Endothelial cell of umbilical vein (primary cell): ENCODE results near the gene FBXO11. TPM values are rescaled to one million over a fixed set of nuclear protein-coding genes. Genes with fewer than 3 reads are reported as not detected.

Experiments
- BruUV-seq: library from RNA; stranded (reverse); fragments of 400-500 nt; replicated peaks from 2 replicates; lab custom pipeline; 2021; lab: Mats Ljungman, UMichigan
- CTCF ChIA-PET: fragments of 300-600, 350-600 bp; sonication (Branson Sonifier 250); formaldehyde crosslinking; loops from one replicate; lab custom pipeline; 2021; ENCODE audit warnings: antibody characterized with exemption, inconsistent platforms; lab: Charles Lee
- POLR2A ChIA-PET: fragments of 300-600, 350-600 bp; sonication (Branson Sonifier 250); formaldehyde crosslinking; loops from one replicate; lab custom pipeline; 2021; ENCODE audit warnings: antibody characterized with exemption, inconsistent platforms; lab: Charles Lee
- DNase-seq: peaks from one replicate; pipeline ENCODE4 v3.0.0-alpha.2; 2011; ENCODE audit warnings: low read depth, low spot score
- FAIRE-seq: peaks from 2 replicates; lab custom pipeline; 2011; peaks lifted over from hg19 to GRCh38; lab: Jason Lieb, UNC
- H2AFZ ChIP-seq: 2 replicates; pipeline ENCODE4 v1.6.0; 2012; ENCODE audit warnings: low read depth, low read length, control low read depth, inconsistent platforms
- H3K27ac ChIP-seq: 2 replicates; pipeline ENCODE4 v1.5.1; 2011; ENCODE audit warnings: low read depth, mild to moderate bottlenecking, control low read depth, low read length, moderate library complexity; ENCODE audit not compliant: insufficient read depth
- H3K27me3 ChIP-seq, 2 experiments: 2 replicates each; pipeline versions ENCODE4 v1.6.0 to v1.6.1; 2011; ENCODE audit warnings: low read length in 2 of 2, mixed read lengths in 1 of 2; ENCODE audit not compliant: control insufficient read depth in 2 of 2, insufficient read depth in 2 of 2
- H3K36me3 ChIP-seq, 2 experiments: 2 replicates in 1 of 2; 3 replicates in 1 of 2; pipeline ENCODE4 v1.5.1; 2011; ENCODE audit warnings: low read length in 2 of 2, mild to moderate bottlenecking in 1 of 2, moderate library complexity in 1 of 2; ENCODE audit not compliant: control insufficient read depth in 2 of 2, insufficient read depth in 2 of 2; ENCODE audit errors: extremely low read depth in 1 of 2
- H3K4me1 ChIP-seq: 3 replicates; pipeline ENCODE4 v1.5.1; 2011; ENCODE audit warnings: mild to moderate bottlenecking, low read length; ENCODE audit not compliant: control insufficient read depth, insufficient read depth; ENCODE audit errors: extremely low read depth
- H3K4me2 ChIP-seq: 2 replicates; pipeline ENCODE4 v1.6.1; 2011; ENCODE audit warnings: low read length, control low read depth, mixed read lengths; ENCODE audit not compliant: insufficient read depth
- H3K4me3 ChIP-seq, 3 experiments: fragments of 200-600 bp in 1 of 3; sonication (generic), shearing (Covaris generic) in 1 of 3; replicated peaks in 1 of 3; 2 replicates each; pipeline ENCODE4 v1.5.1; 2011 to 2016; ENCODE audit warnings: control low read depth in 3 of 3, low read length in 3 of 3, mild to moderate bottlenecking in 2 of 3, inconsistent platforms in 1 of 3, low read depth in 1 of 3, moderate library complexity in 1 of 3; ENCODE audit not compliant: insufficient read depth in 1 of 3
- H3K79me2 ChIP-seq: 2 replicates; pipeline ENCODE4 v1.6.0; 2012; ENCODE audit warnings: low read length, inconsistent platforms; ENCODE audit not compliant: control insufficient read depth, insufficient read depth
- H3K9ac ChIP-seq: replicated peaks from 2 replicates; pipeline ENCODE3; 2011; ENCODE audit warnings: low read length, control low read depth; ENCODE audit not compliant: insufficient read depth; ENCODE audit errors: extremely low read depth
- H3K9me1 ChIP-seq: replicated peaks from 3 replicates; pipeline ENCODE4 v1.6.0; 2011; ENCODE audit warnings: mild to moderate bottlenecking, low read length; ENCODE audit not compliant: control insufficient read depth, insufficient read depth; ENCODE audit errors: extremely low read depth
- H3K9me3 ChIP-seq: replicated peaks from 2 replicates; pipeline ENCODE4 v1.5.1; 2012; ENCODE audit warnings: low read length, inconsistent platforms; ENCODE audit not compliant: control insufficient read depth, insufficient read depth
- H4K20me1 ChIP-seq: replicated peaks from 2 replicates; pipeline ENCODE3; 2011; ENCODE audit warnings: mild to moderate bottlenecking, low read length; ENCODE audit not compliant: control insufficient read depth, insufficient read depth; ENCODE audit errors: extremely low read depth
- CTCF ChIP-seq, 2 donors: IDR thresholded peaks; 1 replicate in 1 of 2; 2 replicates in 1 of 2; pipeline ENCODE4 v1.5.1; 2011; ENCODE audit warnings: low read length in 2 of 2, mild to moderate bottlenecking in 2 of 2, moderate library complexity in 2 of 2, control low read depth in 1 of 2, inconsistent platforms in 1 of 2, low read depth in 1 of 2; ENCODE audit not compliant: insufficient read depth in 1 of 2; ENCODE audit errors: extremely low read depth in 1 of 2
- EZH2 ChIP-seq: IDR thresholded peaks from 2 replicates; pipeline ENCODE4 v1.6.1; 2012; ENCODE audit warnings: borderline replicate concordance, low read depth, mild to moderate bottlenecking, moderate library complexity, low read length, inconsistent platforms; ENCODE audit not compliant: severe bottlenecking
- FOS ChIP-seq: IDR thresholded peaks from 2 replicates; pipeline ENCODE4 v1.6.1; 2011; ENCODE audit warnings: mild to moderate bottlenecking, low read length, moderate library complexity, borderline replicate concordance; ENCODE audit not compliant: insufficient read depth
- GATA2 ChIP-seq: IDR thresholded peaks from 2 replicates; pipeline ENCODE4 v1.7.0; 2011; ENCODE audit warnings: low read depth, mild to moderate bottlenecking, moderate library complexity, mixed read lengths, low read length; ENCODE audit not compliant: insufficient read length, insufficient read depth
- JUN ChIP-seq: IDR thresholded peaks from 2 replicates; pipeline ENCODE4 v1.6.1; 2011; ENCODE audit warnings: borderline replicate concordance, low read depth; ENCODE audit not compliant: insufficient read length, insufficient read depth
- MAX ChIP-seq: IDR thresholded peaks from 2 replicates; pipeline ENCODE4 v1.6.1; 2011; ENCODE audit not compliant: insufficient read depth, insufficient read length
- MYC ChIP-seq: IDR thresholded peaks from one replicate; pipeline ENCODE4 v1.6.1; 2011; ENCODE audit warnings: mild to moderate bottlenecking, low read depth, low read length
- POLR2AphosphoS5 ChIP-seq: IDR thresholded peaks from 2 replicates; pipeline ENCODE4 v1.6.1; 2012; ENCODE audit warnings: low read depth, mild to moderate bottlenecking, control low read depth, low read length, moderate library complexity; ENCODE audit not compliant: insufficient read depth
- dilution Hi-C: fragments of 300-500 bp; cut with MboI; formaldehyde crosslinking; loops from one replicate; pipeline ENCODE4 v1.15.0; 2019; ENCODE audit warnings: low sequenced_read_pairs; ENCODE audit not compliant: extremely low pct_ligation_motif_present
- intact Hi-C: fragments of 100-400 bp; cut with micrococcal nuclease; formaldehyde crosslinking; loops from one replicate; pipeline ENCODE4 v1.10.0; 2022
- polyA plus RNA-seq, 4 experiments: library from polyadenylated mRNA; depleted of rRNA in 3 of 4; stranded (reverse) in 3 of 4; unstranded in 1 of 4; fragments of >200 nt; gene quantifications; 2 replicates each; pipeline versions ENCODE4 v1.2.1 to v1.2.3, GENCODE V29; 2011 to 2012; ENCODE audit warnings: missing spikeins in 1 of 4
- total RNA-seq: library from RNA; stranded (reverse); gene quantifications from 2 replicates; pipeline ENCODE4 v1.2.3, GENCODE V29; 2021

FBXO11 gene
- total and polyA plus RNA-seq, 2 donors (not counting 3 experiments of a cell fraction or from before 2014, with no cell fraction given) = 23.4 to 59.6 TPM

- ChIA-PET POLR2A (no interaction called here), CTCF (interaction anchor here (0.7 kb wide), 1 partner anchor 319 kb away, joined by 3 read pairs; no protein-coding TSS in a partner anchor)
- no peaks in the 10 kb centered on the region for H3K79me2 ChIP-seq
- no peak for FAIRE-seq
- H3K9ac ChIP-seq = no peak overlapping the region
- intact Hi-C loops = no loop called here
- TF ChIP-seq EZH2 (no peak), CTCF (IDR thresholded peaks at IDR 0.05; ENCODE audit: extremely low read depth in 1 of 2, insufficient read depth in 1 of 2, low read depth in 1 of 2, low read length in 2 of 2) (no peak), GATA2 (no peak), MYC (no peak), POLR2AphosphoS5 (no peak), JUN (no peak), FOS (no peak), MAX (no peak)
- H3K9me1 ChIP-seq = no peaks in the 10 kb centered on the region
- H2AFZ ChIP-seq = no peak overlapping the region
- dilution Hi-C loops = no loop called here
- no TSS peak for BruUV-seq
- no peaks in the 10 kb centered on the region for H3K36me3 ChIP-seq
- no peak overlapping the region for H3K27ac ChIP-seq
- no peak overlapping the region for H3K4me3 ChIP-seq
- peaks cover 0 to 2% of the 10 kb centered on the region in 2 experiments for H3K27me3 ChIP-seq
- H3K4me2 ChIP-seq = no peak overlapping the region
- DNase-seq = no peak
- H3K4me1 ChIP-seq = no peaks in the 10 kb centered on the region
- no peaks in the 10 kb centered on the region for H3K9me3 ChIP-seq
- no peaks in the 10 kb centered on the region for H4K20me1 ChIP-seq
Measured at GRCh38 chr2:47945046-47945781, 38.9 kb upstream of the FBXO11 start.
